ENCODE data around the gene GAL. TPM values are rescaled to one million over a fixed set of nuclear protein-coding genes. Genes with fewer than 3 reads are reported as not detected.

GAL gene
- polyA plus RNA-seq, 3 donors, result 1.7 to 5.3 (median 1.7) TPM

DNA sequence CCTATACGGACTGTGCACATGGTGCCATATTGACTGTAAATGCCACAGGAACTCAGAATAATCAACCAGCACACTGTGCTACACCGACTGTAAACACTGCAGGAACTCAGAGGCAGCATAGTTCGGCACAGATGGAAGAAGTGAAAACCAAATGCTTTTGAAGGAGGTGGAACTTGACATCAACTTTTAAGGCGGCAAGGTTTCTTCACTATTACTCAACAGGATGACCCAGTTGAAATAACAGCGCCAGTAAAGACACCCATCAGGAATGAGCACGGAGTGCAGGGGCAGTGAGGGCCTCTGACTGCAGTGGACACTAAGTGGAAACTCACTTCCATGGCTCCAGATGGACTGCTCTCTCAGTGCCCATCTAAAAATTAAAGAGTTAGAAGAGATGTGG lies 51.3 kb downstream of the GAL start:
- H3K27ac ChIP-seq (ENCODE audit: low read depth, low read length), result no peak overlapping the region

More for the DNA sequence above, 51.3 kb downstream of the GAL start:
- 58 to 89% (median 60%) methylated on average over 6 of the region's 6 CpGs for WGBS, 3 donors

Other genes starting within 250 kb of the GAL start
- gene PPP6R3, start 223.8 kb upstream of the GAL start, polyA plus RNA-seq, result 10 to 100 TPM; 14.3 to 31.5 (median 26.9) TPM
- gene TESMIN, start 67.0 kb downstream of the GAL start, polyA plus RNA-seq, result 1 to 10 TPM in 2 of 3 donors, under 1 TPM in 1; 0.71 to 1.5 (median 1.5) TPM
- gene CPT1A, start 157.4 kb downstream of the GAL start, polyA plus RNA-seq, result 10 to 100 TPM in 2 of 3 donors, 1 to 10 TPM in 1; 9.4 to 19.7 (median 11.6) TPM
- 10 to 100 TPM; 51.8 to 69.3 (median 65.1) TPM for gene MRPL21, start 219.3 kb downstream of the GAL start, polyA plus RNA-seq
- 10 to 100 TPM in 2 of 3 donors, 1 to 10 TPM in 1; 7.4 to 23.7 (median 11.3) TPM for gene IGHMBP2, start 219.3 kb downstream of the GAL start, polyA plus RNA-seq